GM23338 (cell line): ENCODE measurements around the gene RNF157.

Experiments used
- CTCF ChIP-seq, 2 experiments: fragments of 200-600 bp in 1 of 2; sonication (generic) in 1 of 2; conservative IDR thresholded peaks; 2 replicates each; pipeline versions ENCODE4 v1.5.1 to v1.6.1; 2016 to 2017; ENCODE audit warnings: antibody characterized with exemption in 2 of 2, low read depth in 2 of 2, mild to moderate bottlenecking in 2 of 2, moderate library complexity in 1 of 2
- POLR2AphosphoS5 ChIP-seq: IDR thresholded peaks from 2 replicates; pipeline ENCODE4 v1.6.1; 2016; ENCODE audit warnings: antibody characterized with exemption, low read depth

- TF ChIP-seq CTCF (conservative IDR thresholded peaks at IDR 0.05; ENCODE audit: low read depth in 2 of 2) (no peak), POLR2AphosphoS5 (no peak)
Observed at GRCh38 chr17:76097716-76098295, 142.5 kb downstream of the RNF157 start.
